Astrocyte (in vitro differentiated cells and primary cell): Measurements from ENCODE around the gene CMIP.

Experiments used
- EZH2 ChIP-seq: IDR thresholded peaks from 2 replicates; pipeline ENCODE4 v1.6.1; 2012; ENCODE audit warnings: mild to moderate bottlenecking, low read length, inconsistent platforms; ENCODE audit not compliant: insufficient read depth
- TF ChIP-seq, protein P1 (sequence below): IDR thresholded peaks from 2 replicates; pipeline ENCODE4 v1.5.1; 2011; ENCODE audit warnings: low read depth, mild to moderate bottlenecking, inconsistent platforms, low read length, moderate library complexity; ENCODE audit not compliant: insufficient read depth

DNA sequence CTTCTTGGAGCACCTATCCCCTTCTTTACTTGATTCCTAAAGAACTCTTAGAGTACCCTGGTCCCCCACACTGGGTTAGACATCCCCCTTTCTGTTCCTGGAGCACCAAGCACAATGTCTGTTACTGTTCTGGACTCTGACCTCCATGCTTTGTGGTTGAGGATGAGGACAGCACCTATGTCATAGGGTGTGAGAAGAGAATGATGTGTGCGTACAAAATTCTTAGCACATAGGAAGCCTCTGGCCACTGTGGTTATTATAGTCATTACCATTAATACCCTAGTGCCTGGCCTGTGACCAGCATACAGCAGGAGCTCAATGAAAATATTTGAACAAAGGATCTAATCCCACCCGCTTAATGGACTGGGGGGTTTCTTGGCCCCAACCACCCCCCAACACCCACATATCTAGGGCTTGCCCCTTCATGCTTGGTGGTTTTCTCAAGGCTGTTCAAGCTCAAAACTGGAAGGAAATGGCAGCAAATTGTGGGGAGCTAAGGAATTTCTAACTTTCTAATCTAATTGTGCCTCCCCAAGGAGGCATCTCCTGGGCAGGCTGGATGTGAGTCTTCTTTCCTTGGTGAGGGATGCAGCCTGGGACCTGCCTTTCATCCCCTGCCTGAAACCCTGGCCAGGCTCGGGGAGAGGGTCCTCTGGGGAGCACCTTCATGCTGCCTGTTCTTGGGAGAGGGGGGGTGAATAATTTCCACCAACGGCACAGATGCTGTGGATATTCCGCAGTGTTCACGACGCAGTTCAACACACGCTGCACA, 1.5 kb upstream of the CMIP start:
- TF ChIP-seq, protein P1, sequence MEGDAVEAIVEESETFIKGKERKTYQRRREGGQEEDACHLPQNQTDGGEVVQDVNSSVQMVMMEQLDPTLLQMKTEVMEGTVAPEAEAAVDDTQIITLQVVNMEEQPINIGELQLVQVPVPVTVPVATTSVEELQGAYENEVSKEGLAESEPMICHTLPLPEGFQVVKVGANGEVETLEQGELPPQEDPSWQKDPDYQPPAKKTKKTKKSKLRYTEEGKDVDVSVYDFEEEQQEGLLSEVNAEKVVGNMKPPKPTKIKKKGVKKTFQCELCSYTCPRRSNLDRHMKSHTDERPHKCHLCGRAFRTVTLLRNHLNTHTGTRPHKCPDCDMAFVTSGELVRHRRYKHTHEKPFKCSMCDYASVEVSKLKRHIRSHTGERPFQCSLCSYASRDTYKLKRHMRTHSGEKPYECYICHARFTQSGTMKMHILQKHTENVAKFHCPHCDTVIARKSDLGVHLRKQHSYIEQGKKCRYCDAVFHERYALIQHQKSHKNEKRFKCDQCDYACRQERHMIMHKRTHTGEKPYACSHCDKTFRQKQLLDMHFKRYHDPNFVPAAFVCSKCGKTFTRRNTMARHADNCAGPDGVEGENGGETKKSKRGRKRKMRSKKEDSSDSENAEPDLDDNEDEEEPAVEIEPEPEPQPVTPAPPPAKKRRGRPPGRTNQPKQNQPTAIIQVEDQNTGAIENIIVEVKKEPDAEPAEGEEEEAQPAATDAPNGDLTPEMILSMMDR = no peak
- no peak for TF ChIP-seq EZH2
